Uterus (tissue), 4 donors: ENCODE results near the gene PSTPIP1. TPM values are rescaled to one million over a fixed set of nuclear protein-coding genes. Genes with fewer than 3 reads are reported as not detected.
A peak's percentile ranks its signal among the peaks of the same experiment; 100 is the strongest.

ENCODE experiments used
- DNase-seq, 2 donors: peaks; one replicate each; pipeline ENCODE4 v3.0.0-alpha.2; 2019 to 2020
- H3K27ac ChIP-seq, 2 donors: fragments of 200-600 bp; sonication (generic); 1 replicate in 1 of 2; 2 replicates in 1 of 2; pipeline ENCODE4 v1.5.1; 2016 to 2018
- H3K27me3 ChIP-seq, 2 donors: fragments of 200-600 bp; sonication (generic); one replicate each; pipeline ENCODE4 v1.5.1; 2018 to 2019; ENCODE audit warnings: control low read depth in 1 of 2
- H3K36me3 ChIP-seq, 2 donors: fragments of 200-600 bp; sonication (generic); one replicate each; pipeline ENCODE4 v1.5.1; 2019; ENCODE audit warnings: control low read depth in 1 of 2
- H3K4me1 ChIP-seq, 2 donors: fragments of 200-600 bp; sonication (generic); one replicate each; pipeline ENCODE4 v1.5.1; 2018 to 2019; ENCODE audit warnings: control low read depth in 1 of 2
- H3K4me3 ChIP-seq, 2 donors: fragments of 200-600 bp; sonication (generic); 1 replicate in 1 of 2; 2 replicates in 1 of 2; pipeline ENCODE4 v1.5.1; 2018 to 2019; ENCODE audit warnings: mild to moderate bottlenecking in 1 of 2
- H3K9me3 ChIP-seq, 2 donors: fragments of 200-600 bp; sonication (generic); one replicate each; pipeline ENCODE4 v1.5.1; 2019; ENCODE audit warnings: control low read depth in 1 of 2
- CTCF ChIP-seq, 4 experiments: fragments of 200-600 bp in 2 of 4; fragments of 450-650 bp in 2 of 4; sonication (generic) in 2 of 4; IDR thresholded peaks; one replicate each; pipeline ENCODE4 v1.5.1; 2016 to 2019; ENCODE audit warnings: antibody characterized with exemption in 4 of 4, mild to moderate bottlenecking in 2 of 4, moderate library complexity in 1 of 4
- POLR2A ChIP-seq, 2 donors: fragments of 450-650 bp; IDR thresholded peaks; one replicate each; pipeline ENCODE4 v1.6.1; 2016; ENCODE audit warnings: antibody characterized with exemption in 2 of 2, mild to moderate bottlenecking in 1 of 2, moderate library complexity in 1 of 2
- intact Hi-C: fragments of 100-400 bp; cut with DNase I; formaldehyde crosslinking; loops from one replicate; pipeline ENCODE4 v1.15.1; 2023; ENCODE audit warnings: low total_unique reads
- total RNA-seq, 4 donors: library from RNA; depleted of rRNA in 3 of 4; stranded (reverse); fragments of >200 nt in 3 of 4; gene quantifications; one replicate each; pipeline versions ENCODE4 v1.1.0 to v1.2.4, GENCODE V29; 2014 to 2023
- donor health status: DM: yes; HTN: yes; CAD: no.

The PSTPIP1 gene
- total RNA-seq, 4 donors from 2014 or later = 1.3 to 10.0 (median 4.7) TPM; not detected in 1

GRCh38 chr15:77021088-77021481, 26.2 kb downstream of the PSTPIP1 start:
- H3K27me3 ChIP-seq = no peaks in the 10 kb centered on the region
- intact Hi-C loops = no loop called here
- no peak overlapping the region for H3K4me3 ChIP-seq
- H3K9me3 ChIP-seq = no peaks in the 10 kb centered on the region
- no peak for DNase-seq
- H3K27ac ChIP-seq = no peak overlapping the region
- H3K4me1 ChIP-seq = no peaks in the 10 kb centered on the region
- TF ChIP-seq POLR2A (IDR thresholded peaks at IDR 0.05) = no peak
- TF ChIP-seq CTCF (IDR thresholded peaks at IDR 0.05) = no peak
- H3K36me3 ChIP-seq = no peaks in the 10 kb centered on the region

GRCh38 chr15:77021803-77022381, 27.0 kb downstream of the PSTPIP1 start:
- Histone ChIP-seq H3K27me3 (no peaks in the 10 kb centered on the region), H3K4me1 (no peaks in the 10 kb centered on the region), H3K36me3 (no peaks in the 10 kb centered on the region), H3K4me3 (no peak overlapping the region), H3K27ac (no peak overlapping the region), H3K9me3 (no peaks in the 10 kb centered on the region)
- TF ChIP-seq CTCF (IDR thresholded peaks at IDR 0.05) (no peak), POLR2A (IDR thresholded peaks at IDR 0.05) (no peak)
- no peak for DNase-seq
- intact Hi-C loops = no loop called here

- intact Hi-C loops = no loop called here
- no peak for DNase-seq
- Histone ChIP-seq H3K9me3 (no peaks in the 10 kb centered on the region), H3K4me3 (no peak overlapping the region), H3K27me3 (no peaks in the 10 kb centered on the region), H3K4me1 (no peaks in the 10 kb centered on the region), H3K27ac (no peak overlapping the region), H3K36me3 (no peaks in the 10 kb centered on the region)
- TF ChIP-seq CTCF (IDR thresholded peaks at IDR 0.05) = no peak
- TF ChIP-seq POLR2A (IDR thresholded peaks at IDR 0.05) = no peak
Observed at GRCh38 chr15:77022646-77023575, 28.0 kb downstream of the PSTPIP1 start.

- no peaks in the 10 kb centered on the region for H3K4me1 ChIP-seq
- no peaks in the 10 kb centered on the region for H3K27me3 ChIP-seq
- H3K36me3 ChIP-seq = no peaks in the 10 kb centered on the region
- intact Hi-C loops = no loop called here
- H3K4me3 ChIP-seq = no peak overlapping the region
- H3K9me3 ChIP-seq = no peaks in the 10 kb centered on the region
- no peak for TF ChIP-seq POLR2A (IDR thresholded peaks at IDR 0.05)
- TF ChIP-seq CTCF (IDR thresholded peaks at IDR 0.05) = no peak
- H3K27ac ChIP-seq = no peak overlapping the region
- peak in 1 of 2 donors; percentile 11 for DNase-seq
Observed at GRCh38 chr15:77023576-77024272, 28.8 kb downstream of the PSTPIP1 start.
